ENCODE data around the gene NLGN3.

GRCh38 chrX:71183341-71183740 is 38.7 kb downstream of the NLGN3 start:
- TF ChIP-seq EP300 (IDR thresholded peaks at IDR 0.05) (no peak), CTCF (IDR thresholded peaks at IDR 0.05) (no peak), POLR2A (IDR thresholded peaks at IDR 0.05) (no peak)
